Endometrial microvascular endothelial cells (primary cell): Measurements from ENCODE around the gene SULT1B1. TPM values are rescaled to one million over a fixed set of nuclear protein-coding genes. Genes with fewer than 3 reads are reported as not detected.
"Not testable (repeated sequence)": the region's sequence is repeated elsewhere in the genome, so short reads cannot be mapped to it uniquely, and the experiment has no call there.

Source experiments
- in situ Hi-C: cut with HindIII; loops from 2 replicates; pipeline ENCODE4 v1.10.0; 2017; ENCODE audit warnings: low sequenced_read_pairs, low pct_unique_long_range_greater_than_20kb; ENCODE audit errors: inconsistent ontology term
- total RNA-seq: library from RNA; depleted of rRNA; stranded (reverse); fragments of >200 nt; gene quantifications from one replicate; pipeline ENCODE4 v1.2.3, GENCODE V29; 2015; ENCODE audit errors: inconsistent ontology term

Gene SULT1B1
- 29.3 TPM for total RNA-seq

DNA sequence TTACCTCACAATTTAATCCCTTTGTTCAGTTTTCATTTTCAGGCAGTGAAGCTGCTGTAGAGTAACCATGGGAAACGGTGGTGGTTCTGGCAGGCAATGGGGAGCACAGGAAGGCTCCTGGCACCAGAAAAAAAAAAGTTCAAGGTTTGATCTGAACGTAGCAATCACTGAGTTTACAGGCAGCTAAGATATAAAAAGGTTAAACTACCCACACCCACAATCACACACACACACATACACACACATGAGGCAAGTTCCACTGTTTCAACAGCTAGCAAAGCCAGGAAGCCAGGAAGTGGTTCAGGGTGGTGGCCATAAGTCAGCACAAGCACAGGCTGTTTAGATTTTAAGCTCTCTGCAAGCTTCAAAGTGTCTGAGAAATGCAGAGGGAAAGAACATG, at the start of gene SULT1B1:
TSS of gene SULT1B1 (minus strand) at position 166 of the 400 bp plus-strand sequence. CDS start 5,403 bp downstream, outside the sequence.
- in situ Hi-C loops: no loop called here

DNA sequence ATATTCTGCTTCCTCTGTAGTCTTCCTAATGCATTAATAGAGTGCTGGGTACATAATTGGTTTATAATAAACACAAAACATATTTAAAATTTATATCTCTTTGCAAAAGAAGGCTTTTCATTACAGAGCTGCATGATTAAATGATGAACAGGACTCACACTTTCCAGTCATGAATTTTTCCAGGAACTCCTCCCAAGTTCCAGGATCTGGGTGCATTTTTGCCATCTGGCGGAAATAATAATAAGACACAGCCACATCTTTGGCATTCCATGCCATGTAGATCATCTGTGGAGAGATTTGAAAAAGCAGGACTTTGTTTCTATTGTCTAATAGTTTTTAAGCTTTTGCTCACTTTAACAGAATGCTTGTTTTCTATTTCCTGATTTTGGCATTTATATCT, 40.2 kb upstream of the SULT1B1 start:
- in situ Hi-C loops: no loop called here

DNA sequence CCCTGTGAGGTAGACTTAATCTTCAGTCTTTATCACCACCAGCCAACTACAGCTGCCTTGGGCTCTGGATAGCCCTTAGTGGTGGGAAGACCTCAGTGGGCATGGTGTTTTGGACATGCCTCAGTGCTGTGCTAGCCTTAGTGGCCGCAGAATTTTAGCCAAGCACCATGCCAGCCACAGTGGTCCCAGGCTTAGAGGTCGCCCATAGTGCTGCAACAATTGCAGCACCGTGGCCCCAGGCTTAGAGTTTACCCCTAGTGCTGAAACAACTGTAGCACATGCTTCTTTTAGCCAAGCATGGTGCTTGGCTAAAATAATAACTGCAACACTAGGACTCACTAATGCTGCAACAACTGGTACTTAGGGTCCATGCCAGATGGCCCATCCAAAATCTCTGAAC, 38.9 kb upstream of the SULT1B1 start:
- in situ Hi-C loops: no loop called here

DNA sequence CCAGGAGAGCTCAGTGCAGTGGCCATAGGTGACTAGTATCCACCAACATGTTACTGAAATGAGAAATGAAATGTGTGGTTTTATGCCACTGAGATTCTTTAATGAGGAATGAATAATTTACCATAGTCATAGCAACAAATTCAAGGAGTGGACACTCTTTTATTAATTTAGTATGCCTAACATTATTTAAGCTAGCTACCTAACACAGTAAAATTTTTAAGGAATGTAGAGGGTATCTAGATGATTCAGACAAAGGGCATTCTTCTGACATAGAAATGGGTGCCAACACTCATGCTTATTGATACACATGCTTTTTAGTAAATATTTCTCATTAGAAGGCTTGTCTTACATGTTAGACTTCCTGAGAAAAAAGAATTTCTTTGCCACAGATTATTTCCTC, 33.3 kb upstream of the SULT1B1 start:
- in situ Hi-C loops: no loop called here

DNA sequence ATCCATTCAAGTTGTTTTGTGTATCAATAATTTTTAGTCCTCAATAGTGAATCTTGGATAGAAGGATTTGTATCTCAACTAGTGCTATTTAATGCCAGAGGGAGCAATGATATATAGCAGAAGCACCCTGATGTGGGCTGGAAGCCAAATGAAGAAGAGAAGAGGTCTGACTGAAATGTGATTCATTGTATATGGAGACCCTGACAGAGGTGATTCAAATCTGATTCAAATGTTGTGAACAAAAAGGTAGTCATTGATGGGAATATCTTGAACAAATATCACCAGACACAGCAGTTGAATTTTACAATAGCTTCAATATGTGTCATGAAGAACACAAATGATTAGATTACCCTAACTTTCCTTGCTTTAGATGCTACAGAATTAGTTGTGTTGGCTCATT, 27.5 kb upstream of the SULT1B1 start:
- in situ Hi-C loops: no loop called here

DNA sequence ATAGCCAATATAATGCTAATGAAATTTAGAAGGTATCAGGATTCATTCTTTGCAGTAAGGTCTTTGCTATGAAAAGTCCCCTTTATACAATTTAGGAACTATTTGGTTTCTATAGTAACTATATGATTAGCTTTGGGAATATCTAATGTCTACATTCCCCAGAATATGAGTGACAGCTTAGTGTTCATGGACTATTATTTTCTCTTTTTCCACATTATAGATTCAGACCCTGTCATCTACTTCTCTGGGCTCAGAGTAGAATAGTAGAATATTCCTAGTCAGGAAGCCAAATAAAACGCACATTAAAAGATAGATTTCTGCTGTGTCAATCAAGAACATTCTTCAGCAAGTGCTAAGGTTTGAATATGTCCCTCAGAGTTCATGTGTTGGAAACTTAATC, 26.1 kb upstream of the SULT1B1 start:
- in situ Hi-C loops: no loop called here

DNA sequence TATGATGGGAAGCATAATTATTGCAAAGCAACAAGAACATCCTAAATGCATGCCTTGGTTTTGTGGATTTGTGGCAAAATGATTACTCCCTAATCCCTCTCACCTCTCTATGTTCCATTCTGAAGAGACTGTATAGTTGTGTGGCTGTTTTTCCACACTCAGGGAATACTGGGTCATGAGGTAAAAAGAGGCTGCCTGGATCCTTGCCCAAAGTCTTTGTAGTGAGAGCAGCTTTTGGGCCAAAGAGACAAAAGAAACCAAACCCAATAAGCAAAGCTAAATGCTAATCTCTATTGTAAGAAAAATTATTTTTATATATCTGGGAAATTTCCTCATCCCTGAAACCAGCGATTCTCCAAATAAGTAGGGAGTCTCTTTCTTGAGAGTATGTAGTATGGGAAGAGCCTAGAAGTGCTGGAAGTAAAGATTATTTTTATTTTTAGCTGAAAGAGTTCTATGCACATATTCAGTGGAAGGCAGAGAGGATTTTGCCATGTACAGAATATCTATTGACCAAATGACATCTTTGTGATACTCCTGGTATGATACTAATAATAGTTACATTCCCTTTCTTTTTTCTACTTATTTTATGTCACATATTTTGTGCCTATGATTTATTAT, 24.9 kb upstream of the SULT1B1 start:
- in situ Hi-C loops: no loop called here

DNA sequence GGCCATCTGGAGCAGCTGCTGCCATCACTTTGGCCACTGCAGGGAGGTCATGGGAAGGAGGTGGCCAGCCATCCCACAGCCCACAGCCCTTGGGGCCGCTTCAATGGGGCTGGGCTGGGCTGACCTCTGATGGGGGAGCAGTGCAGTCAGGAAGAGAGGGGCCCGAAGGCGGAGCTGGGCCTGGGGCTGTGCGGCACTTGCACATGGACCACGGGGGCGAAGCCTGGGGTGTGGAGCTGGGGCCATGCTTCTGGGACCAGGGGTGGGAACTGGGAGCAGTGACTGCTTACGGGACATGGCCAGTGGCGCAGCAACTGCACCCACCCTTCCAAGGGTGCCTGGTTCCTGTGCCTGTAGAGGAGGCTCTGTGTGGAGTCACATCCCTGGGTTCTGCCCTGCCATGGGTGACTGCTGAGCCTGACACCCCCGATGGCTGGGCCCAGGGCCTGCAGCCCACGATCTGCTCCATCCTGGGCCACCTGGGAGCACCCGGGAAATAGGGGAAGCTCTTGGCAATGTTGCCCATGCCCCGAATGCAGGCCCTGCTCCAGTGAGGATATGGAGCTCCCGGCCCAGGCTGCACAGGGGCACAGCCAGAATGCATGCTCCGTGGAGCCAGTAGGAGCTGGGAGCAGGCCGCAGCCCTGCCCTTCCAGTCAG, 22.4 kb upstream of the SULT1B1 start:
- in situ Hi-C loops: no loop called here

DNA sequence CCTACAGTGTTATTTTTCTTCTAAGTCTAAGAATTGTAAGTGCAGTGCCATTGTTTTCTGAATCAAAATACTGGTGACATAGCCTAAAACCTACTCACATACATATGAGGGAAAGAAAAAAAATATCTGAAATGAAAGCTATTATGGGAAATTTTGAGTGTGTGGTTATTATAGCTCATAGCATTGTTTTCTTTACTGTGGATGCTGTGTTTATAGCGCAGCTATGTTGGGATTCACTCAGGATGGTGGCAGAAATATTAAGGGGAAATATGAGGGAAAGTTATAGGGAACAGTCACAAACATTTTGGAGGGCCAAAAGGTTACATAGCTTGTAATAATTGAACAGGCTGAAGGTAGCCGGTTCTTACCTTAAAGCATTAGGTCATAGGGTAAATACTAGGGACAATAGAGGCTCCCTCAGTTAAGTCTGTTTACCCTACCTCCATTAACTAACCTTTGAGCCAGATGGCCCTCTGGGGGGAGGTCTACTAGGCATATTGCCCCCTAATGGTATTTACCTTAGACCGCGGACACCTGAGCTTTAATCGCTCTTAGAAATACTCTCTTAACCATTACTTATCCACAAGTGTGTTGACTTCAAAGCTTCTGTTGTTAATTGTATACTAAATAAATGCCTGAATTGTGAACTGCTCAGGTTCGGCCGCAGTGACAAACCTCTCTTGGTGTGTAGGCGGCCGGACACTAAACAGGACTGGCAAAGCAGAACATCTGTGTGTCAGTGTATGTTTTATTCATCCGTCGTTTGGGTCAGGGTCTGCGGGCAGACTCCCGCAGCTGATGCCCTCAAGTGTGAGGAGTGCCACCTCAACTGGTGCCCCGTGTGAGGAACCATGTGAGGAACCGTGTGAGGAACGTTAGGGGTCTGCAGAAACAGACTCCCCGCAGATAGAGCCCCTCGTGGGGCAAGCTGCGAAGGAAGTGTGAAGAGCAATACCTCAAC, 21.3 kb upstream of the SULT1B1 start:
- in situ Hi-C loops: no loop called here

DNA sequence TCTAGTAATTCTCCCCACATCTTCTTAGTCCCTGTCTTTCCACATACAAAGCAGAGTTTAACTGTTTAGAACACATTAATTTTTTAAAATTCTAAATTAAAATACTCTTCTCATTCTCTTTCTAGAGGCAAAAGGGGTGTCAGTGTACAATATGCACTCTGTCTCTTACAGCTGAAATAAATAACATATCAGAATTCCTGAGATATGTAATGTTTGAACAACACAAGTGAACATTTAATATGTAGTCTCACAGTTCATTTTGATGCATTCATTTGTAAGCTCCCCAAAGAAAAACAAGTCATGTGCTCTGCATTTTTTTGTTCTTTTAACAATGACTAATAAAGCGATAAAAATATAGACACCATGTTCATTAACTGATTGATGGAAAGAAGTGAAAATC, 19.7 kb upstream of the SULT1B1 start:
- in situ Hi-C loops: no loop called here

DNA sequence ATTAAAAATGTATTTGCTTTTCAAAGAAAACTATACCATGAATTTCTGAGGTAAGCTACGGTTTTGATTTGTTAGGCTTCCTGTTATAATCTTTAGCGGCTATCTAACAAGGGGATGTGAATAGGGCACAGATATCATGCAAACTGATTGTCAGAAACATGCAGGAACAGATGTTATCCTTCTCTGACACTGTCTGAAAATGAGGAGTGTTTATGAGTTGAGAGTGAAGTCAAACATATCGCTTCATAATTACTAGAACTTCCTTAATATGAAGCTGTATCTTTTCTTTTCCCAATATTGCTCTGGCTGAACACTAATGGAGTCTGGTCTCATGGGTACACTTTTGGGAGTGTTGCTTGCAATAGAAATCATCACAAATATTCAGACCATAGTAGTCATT, 16.3 kb upstream of the SULT1B1 start:
- in situ Hi-C loops: no loop called here

DNA sequence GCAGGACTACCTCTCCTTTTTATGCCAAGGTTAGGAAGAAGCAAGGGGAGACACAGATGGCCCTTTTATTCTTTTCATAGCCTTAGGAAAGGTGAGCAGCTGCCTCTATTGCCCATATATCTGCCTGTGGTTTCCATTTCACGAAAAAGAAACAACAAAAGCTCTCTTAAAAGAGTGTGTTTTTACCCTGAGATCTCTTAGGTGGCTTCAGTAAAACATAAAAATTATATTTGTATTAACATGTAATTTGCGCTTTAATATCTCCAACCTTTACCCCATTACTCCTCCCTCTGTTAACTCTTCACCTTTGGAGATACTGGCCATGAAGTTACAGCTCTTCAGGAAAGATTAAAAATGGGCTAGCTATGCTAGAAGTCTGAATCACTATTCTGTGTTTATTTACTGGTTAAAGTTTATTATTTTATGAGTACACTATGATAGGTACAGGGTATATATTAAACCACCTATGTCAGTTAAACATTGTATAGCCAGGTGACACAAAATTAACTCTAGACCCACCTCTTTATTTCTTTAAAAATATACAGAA, 15.0 kb upstream of the SULT1B1 start:
- in situ Hi-C loops: no loop called here

DNA sequence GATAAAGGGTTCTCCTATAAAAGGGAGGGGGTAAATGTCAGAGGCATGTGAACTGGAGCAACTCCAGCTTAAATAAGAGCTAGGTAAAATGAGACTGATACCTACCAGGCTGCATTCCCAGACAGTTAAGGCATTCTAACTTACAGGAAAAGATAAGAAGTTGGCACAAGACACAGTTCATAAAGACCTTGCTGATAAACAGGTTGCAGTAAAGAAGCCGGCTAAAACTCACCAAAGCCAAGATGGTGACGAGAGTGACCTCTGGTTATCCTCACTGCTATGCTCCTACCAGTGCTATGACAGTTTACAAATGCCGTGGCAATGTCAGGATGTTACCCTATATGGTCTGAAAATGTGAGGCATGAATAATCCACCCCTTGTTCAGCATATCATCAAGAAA, 13.1 kb upstream of the SULT1B1 start:
- in situ Hi-C loops: no loop called here

DNA sequence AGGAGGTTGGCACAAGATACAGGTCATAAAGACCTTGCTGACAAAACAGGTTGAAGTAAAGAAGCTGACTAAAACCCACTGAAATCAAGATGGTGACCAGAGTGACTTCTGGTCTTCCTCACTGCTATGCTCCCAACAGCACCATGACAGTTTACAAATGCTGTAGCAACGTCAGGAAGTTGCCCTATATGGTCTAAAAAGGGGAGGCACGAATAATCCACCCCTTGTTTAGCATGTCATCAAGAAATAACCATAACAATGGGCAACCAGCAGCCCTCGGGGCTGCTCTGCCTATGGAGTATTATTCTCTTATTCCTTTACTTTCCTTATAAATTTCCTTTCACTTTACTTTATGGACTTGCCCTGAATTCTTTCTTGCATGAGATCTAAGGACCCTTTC, 8.1 kb upstream of the SULT1B1 start:
- in situ Hi-C loops: not testable (repeated sequence)

DNA sequence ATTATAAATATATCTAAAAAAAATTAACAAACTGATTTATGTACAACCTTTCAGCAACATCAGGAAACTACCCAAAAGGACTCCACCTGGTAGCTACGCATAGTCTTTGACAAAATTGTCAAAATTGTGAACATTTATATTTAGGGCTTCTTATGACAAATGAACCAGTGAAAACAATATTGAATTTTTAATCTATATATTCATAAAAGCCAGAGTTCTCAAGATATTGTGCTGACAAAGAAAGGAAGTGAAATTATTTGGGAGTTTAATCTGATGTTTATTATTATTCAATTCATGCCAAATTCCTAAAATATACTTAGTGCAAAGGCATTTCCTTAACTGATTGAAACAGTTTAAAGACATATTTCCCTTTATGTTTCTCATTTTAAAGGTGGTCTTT, 5.3 kb upstream of the SULT1B1 start:
- in situ Hi-C loops: no loop called here

DNA sequence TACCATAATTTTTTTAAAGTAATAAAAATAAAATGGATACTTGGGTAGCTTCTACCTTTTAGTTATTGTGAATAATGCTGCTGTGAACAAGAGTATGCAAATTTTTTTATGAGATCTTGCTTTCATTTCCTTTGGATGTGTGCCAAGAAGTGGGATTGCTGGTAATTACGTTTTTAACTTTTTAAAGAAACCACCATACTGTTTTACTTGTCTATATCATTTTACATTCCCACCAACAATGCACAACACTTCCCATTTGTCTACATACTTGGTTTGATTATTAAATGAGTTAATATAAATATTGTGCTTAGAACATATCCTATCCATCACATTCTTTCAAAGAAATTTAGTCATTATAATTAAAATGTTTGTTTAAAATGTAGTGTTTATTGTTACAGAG, 3.9 kb upstream of the SULT1B1 start:
- in situ Hi-C loops: no loop called here

DNA sequence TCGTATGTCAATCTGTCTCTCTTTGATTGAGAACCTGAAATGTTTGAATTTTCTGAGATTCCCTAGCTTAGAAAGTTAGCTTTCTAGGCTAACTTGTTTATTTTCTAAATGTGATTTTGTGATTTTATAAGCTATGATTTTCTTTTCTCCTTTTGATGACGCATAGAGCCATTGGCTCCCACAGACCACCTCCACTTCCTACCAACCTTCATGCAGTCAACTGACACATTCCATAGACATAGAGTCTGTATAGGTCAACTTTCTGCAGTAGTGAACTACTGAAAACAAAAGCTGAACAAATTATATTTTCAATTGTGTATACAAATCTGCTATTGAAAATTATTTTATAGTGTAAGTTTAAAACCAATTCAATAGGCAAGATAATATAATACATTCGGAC, 2.8 kb upstream of the SULT1B1 start:
- in situ Hi-C loops: no loop called here

DNA sequence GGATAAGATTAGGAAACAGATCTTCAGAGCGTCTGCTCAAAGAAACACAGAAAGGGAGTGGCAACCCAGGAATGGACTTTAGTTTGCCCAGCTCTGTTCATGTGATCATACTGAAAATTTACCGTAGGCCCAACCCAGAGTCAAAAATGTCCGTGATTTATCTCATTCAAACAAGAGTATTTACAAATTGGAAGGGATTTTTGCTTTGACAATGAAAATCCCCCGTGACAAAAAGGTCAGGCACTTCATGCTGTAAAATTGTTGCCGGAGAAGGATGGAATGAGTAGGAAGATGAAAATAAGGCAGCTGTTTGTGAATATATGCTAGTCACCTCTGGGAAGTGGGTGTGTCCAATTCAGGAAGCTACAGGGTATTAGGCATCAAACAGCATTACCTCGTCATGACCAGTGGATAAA, 1.2 kb downstream of the SULT1B1 start:
- in situ Hi-C loops: no loop called here

DNA sequence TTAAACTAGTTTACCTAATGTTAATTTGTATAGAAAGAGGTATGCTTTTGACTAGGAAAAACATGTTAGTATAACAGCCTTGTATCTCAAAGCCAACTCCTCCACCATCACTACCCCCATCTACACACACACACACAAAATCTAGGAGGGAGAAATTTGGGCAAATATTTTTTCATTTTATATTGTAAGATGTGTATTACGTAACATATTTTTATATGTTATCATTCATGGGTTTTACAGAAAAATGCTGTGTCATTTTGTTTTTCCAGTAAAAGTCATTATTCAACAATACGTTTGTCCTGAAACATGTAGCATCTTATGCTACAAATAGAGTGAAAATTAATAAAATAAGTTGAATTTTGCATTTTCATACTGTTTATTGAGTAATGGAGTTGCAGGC, 3.0 kb downstream of the SULT1B1 start:
- in situ Hi-C loops: no loop called here
